DND-41 (cell line): Measurements from ENCODE around the gene ZNF10.

Experiments
- ATAC-seq: fragments of 200-7000 bp; cut with Tn5 transposase; 3 replicates; pipeline ENCODE4 v1.9.1; 2021; ENCODE audit warnings: low read depth; ENCODE audit not compliant: insufficient read depth
- DNase-seq: peaks from one replicate; pipeline ENCODE4 v3.0.0-alpha.2; 2020
- H2AFZ ChIP-seq: 2 replicates; pipeline ENCODE4 v1.6.0; 2012; ENCODE audit warnings: low read depth, low read length
- H3K27ac ChIP-seq: 2 replicates; pipeline ENCODE4 v1.5.1; 2012; ENCODE audit warnings: low read length, inconsistent platforms
- H3K27me3 ChIP-seq: fragments of 200-600 bp; sonication (generic); 2 replicates; pipeline ENCODE4 v1.6.0; 2012; ENCODE audit warnings: low read length, mild to moderate bottlenecking, inconsistent platforms; ENCODE audit not compliant: insufficient read depth, poor library complexity
- H3K36me3 ChIP-seq: 2 replicates; pipeline ENCODE4 v1.5.1; 2012; ENCODE audit warnings: low read length, inconsistent platforms; ENCODE audit not compliant: insufficient read depth
- H3K4me1 ChIP-seq: 2 replicates; pipeline ENCODE4 v1.5.1; 2012; ENCODE audit warnings: mild to moderate bottlenecking, low read length; ENCODE audit not compliant: insufficient read depth
- H3K4me2 ChIP-seq: 2 replicates; pipeline ENCODE4 v1.6.0; 2012; ENCODE audit warnings: mild to moderate bottlenecking, moderate library complexity, low read length, inconsistent platforms; ENCODE audit not compliant: insufficient read depth
- H3K4me3 ChIP-seq, 2 experiments: fragments of 200-600 bp in 1 of 2; shearing (Covaris generic) in 1 of 2; 2 replicates each; pipeline ENCODE4 v1.5.1; 2012 to 2016; ENCODE audit warnings: inconsistent platforms in 2 of 2, low read length in 2 of 2, mild to moderate bottlenecking in 2 of 2, low read depth in 1 of 2, moderate library complexity in 1 of 2
- H3K79me2 ChIP-seq: 2 replicates; pipeline ENCODE4 v1.6.0; 2012; ENCODE audit warnings: low read length, inconsistent platforms; ENCODE audit not compliant: insufficient read depth
- H3K9ac ChIP-seq: 2 replicates; pipeline ENCODE4 v1.6.0; 2012; ENCODE audit warnings: low read depth, mild to moderate bottlenecking, inconsistent platforms, low read length, moderate library complexity
- H3K9me3 ChIP-seq: 2 replicates; pipeline ENCODE4 v1.5.1; 2012; ENCODE audit warnings: low read length, moderate library complexity, mild to moderate bottlenecking, inconsistent platforms; ENCODE audit not compliant: insufficient read depth, severe bottlenecking
- H4K20me1 ChIP-seq: 2 replicates; pipeline ENCODE4 v1.6.0; 2012; ENCODE audit warnings: low read length; ENCODE audit not compliant: insufficient read depth
- CTCF ChIP-seq: IDR thresholded peaks from 2 replicates; pipeline ENCODE4 v1.5.1; 2012; ENCODE audit warnings: borderline replicate concordance, low read length, moderate library complexity, mild to moderate bottlenecking; ENCODE audit not compliant: poor library complexity, severe bottlenecking; ENCODE audit errors: extremely low read depth
- EZH2 ChIP-seq: IDR thresholded peaks from 3 replicates; pipeline ENCODE4 v1.6.1; 2012; ENCODE audit warnings: borderline replicate concordance, low read depth, mild to moderate bottlenecking, moderate library complexity, low read length, inconsistent platforms; ENCODE audit not compliant: severe bottlenecking

ZNF10 gene

GRCh38 chr12:133130808-133131128, 341 bp downstream of the ZNF10 start:
- H3K27me3 ChIP-seq: no peaks in the 10 kb centered on the region
- H3K4me2 ChIP-seq: peak overlapping the region; percentile 64
- peaks cover 80% of the 10 kb centered on the region for H3K79me2 ChIP-seq
- H2AFZ ChIP-seq: peak overlapping the region; percentile 93
- no peak for TF ChIP-seq CTCF
- no peak for TF ChIP-seq EZH2
- ATAC-seq (peak; percentile 30), DNase-seq (peak; percentile 62)
- H3K9ac ChIP-seq: peak overlapping the region; percentile 65
- H3K4me1 ChIP-seq: peaks cover 23% of the 10 kb centered on the region
- no peaks in the 10 kb centered on the region for H4K20me1 ChIP-seq
- peak overlapping the region; percentile 90 for H3K27ac ChIP-seq
- H3K36me3 ChIP-seq: peaks cover 77% of the 10 kb centered on the region
- H3K4me3 ChIP-seq: peak overlapping the region; percentile 38 to 100
- H3K9me3 ChIP-seq: peaks cover 78% of the 10 kb centered on the region

- Histone ChIP-seq H3K27me3 (no peaks in the 10 kb centered on the region), H3K27ac (no peak overlapping the region), H3K9ac (no peak overlapping the region), H4K20me1 (no peaks in the 10 kb centered on the region), H3K4me1 (peaks cover 15% of the 10 kb centered on the region), H3K36me3 (peaks cover 90% of the 10 kb centered on the region), H3K4me3 (no peak overlapping the region), H3K9me3 (peaks cover 90% of the 10 kb centered on the region), H2AFZ (no peak overlapping the region), H3K4me2 (no peak overlapping the region), H3K79me2 (peaks cover 59% of the 10 kb centered on the region)
- TF ChIP-seq CTCF (no peak), EZH2 (no peak)
- DNase-seq: no peak
- ATAC-seq: no peak
Observed at GRCh38 chr12:133135747-133136146, 5.3 kb downstream of the ZNF10 start.

- no peak overlapping the region for H2AFZ ChIP-seq
- no peaks in the 10 kb centered on the region for H4K20me1 ChIP-seq
- no peaks in the 10 kb centered on the region for H3K27me3 ChIP-seq
- no peaks in the 10 kb centered on the region for H3K4me1 ChIP-seq
- peaks cover 68% of the 10 kb centered on the region for H3K9me3 ChIP-seq
- TF ChIP-seq EZH2 (no peak), CTCF (no peak)
- DNase-seq (no peak), ATAC-seq (no peak)
- no peak overlapping the region for H3K4me2 ChIP-seq
- no peaks in the 10 kb centered on the region for H3K79me2 ChIP-seq
- no peak overlapping the region for H3K9ac ChIP-seq
- no peak overlapping the region for H3K27ac ChIP-seq
- no peak overlapping the region for H3K4me3 ChIP-seq
- peaks cover 82% of the 10 kb centered on the region for H3K36me3 ChIP-seq
Observed at GRCh38 chr12:133145981-133146380, 15.6 kb downstream of the ZNF10 start.

GRCh38 chr12:133156125-133156690, 25.8 kb downstream of the ZNF10 start:
- peaks cover 75% of the 10 kb centered on the region for H3K9me3 ChIP-seq
- H3K9ac ChIP-seq: no peak overlapping the region
- H3K36me3 ChIP-seq: peaks cover 77% of the 10 kb centered on the region

More at GRCh38 chr12:133156125-133156690, 25.8 kb downstream of the ZNF10 start:
- TF ChIP-seq EZH2 (no peak), CTCF (no peak)
- no peaks in the 10 kb centered on the region for H3K27me3 ChIP-seq
- no peaks in the 10 kb centered on the region for H3K4me1 ChIP-seq
- ATAC-seq (no peak), DNase-seq (no peak)
- H3K4me3 ChIP-seq: no peak overlapping the region
- H3K4me2 ChIP-seq: no peak overlapping the region
- no peak overlapping the region for H3K27ac ChIP-seq
- H3K79me2 ChIP-seq: no peaks in the 10 kb centered on the region
- H2AFZ ChIP-seq: no peak overlapping the region
- no peaks in the 10 kb centered on the region for H4K20me1 ChIP-seq
